IMR-90 (cell line): ENCODE data around the gene ARFGAP3.
"Not testable (repeated sequence)": the region's sequence is repeated elsewhere in the genome, so short reads cannot be mapped to it uniquely, and the experiment has no call there.

Source experiments
- BHLHE40 ChIP-seq: fragments of 150-350 bp; IDR thresholded peaks from 2 replicates; pipeline ENCODE4 v1.6.1; 2016; ENCODE audit warnings: mild to moderate bottlenecking, low read depth, low read length
- CEBPB ChIP-seq: IDR thresholded peaks from 2 replicates; pipeline ENCODE4 v1.6.1; 2012; ENCODE audit warnings: low read depth, low read length, improper control_type of control experiment
- CHD1 ChIP-seq: IDR thresholded peaks from 2 replicates; pipeline ENCODE4 v1.6.1; 2012; ENCODE audit warnings: low read depth, low read length, improper control_type of control experiment
- MAZ ChIP-seq: IDR thresholded peaks from 2 replicates; pipeline ENCODE4 v1.6.1; 2012; ENCODE audit warnings: low read depth, mild to moderate bottlenecking, low read length, improper control_type of control experiment, moderate library complexity, borderline replicate concordance
- POLR2A ChIP-seq: IDR thresholded peaks from 2 replicates; pipeline ENCODE4 v1.6.1; 2012; ENCODE audit warnings: mild to moderate bottlenecking, low read depth, low read length
- RCOR1 ChIP-seq: IDR thresholded peaks from 2 replicates; pipeline ENCODE4 v1.6.1; 2012; ENCODE audit warnings: mild to moderate bottlenecking, low read length, improper control_type of control experiment; ENCODE audit not compliant: insufficient replicate concordance
- SMC3 ChIP-seq: fragments of 150-350 bp; IDR thresholded peaks from 2 replicates; pipeline ENCODE4 v1.6.1; 2016; ENCODE audit warnings: low read depth, mild to moderate bottlenecking, antibody characterized with exemption, low read length, moderate library complexity
- TF ChIP-seq, protein P1 (sequence below): conservative IDR thresholded peaks from 2 replicates; pipeline ENCODE4 v1.5.1; 2012; ENCODE audit warnings: mild to moderate bottlenecking, low read depth, low read length, improper control_type of control experiment
- TF ChIP-seq, protein P2 (sequence below): fragments of 150-350 bp; IDR thresholded peaks from 2 replicates; pipeline ENCODE4 v1.6.1; 2016; ENCODE audit warnings: low read depth, mild to moderate bottlenecking, low read length, moderate library complexity, borderline replicate concordance

DNA sequence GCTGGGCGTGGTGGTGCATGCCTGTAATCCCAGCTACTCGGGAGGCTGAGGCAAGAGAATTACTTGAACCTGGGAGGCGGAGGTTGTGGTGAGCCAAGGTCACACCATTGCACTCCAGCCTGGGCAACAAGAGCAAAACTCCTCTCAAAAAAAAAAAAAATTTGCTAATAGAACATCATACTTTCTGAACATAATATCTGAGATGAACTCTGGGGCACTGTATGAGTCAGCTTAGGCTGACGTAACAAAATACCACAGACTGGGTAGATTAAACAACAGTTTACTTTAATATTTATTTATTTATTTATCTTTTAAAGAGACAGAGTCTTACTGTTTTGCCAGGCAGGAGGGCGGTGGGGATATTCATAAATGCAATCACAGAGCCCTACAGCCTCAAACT lies 101.5 kb downstream of the ARFGAP3 start:
- not testable (repeated sequence) for TF ChIP-seq POLR2A, CEBPB, SMC3, CHD1, MAZ, RCOR1, BHLHE40
- TF ChIP-seq, protein P1, sequence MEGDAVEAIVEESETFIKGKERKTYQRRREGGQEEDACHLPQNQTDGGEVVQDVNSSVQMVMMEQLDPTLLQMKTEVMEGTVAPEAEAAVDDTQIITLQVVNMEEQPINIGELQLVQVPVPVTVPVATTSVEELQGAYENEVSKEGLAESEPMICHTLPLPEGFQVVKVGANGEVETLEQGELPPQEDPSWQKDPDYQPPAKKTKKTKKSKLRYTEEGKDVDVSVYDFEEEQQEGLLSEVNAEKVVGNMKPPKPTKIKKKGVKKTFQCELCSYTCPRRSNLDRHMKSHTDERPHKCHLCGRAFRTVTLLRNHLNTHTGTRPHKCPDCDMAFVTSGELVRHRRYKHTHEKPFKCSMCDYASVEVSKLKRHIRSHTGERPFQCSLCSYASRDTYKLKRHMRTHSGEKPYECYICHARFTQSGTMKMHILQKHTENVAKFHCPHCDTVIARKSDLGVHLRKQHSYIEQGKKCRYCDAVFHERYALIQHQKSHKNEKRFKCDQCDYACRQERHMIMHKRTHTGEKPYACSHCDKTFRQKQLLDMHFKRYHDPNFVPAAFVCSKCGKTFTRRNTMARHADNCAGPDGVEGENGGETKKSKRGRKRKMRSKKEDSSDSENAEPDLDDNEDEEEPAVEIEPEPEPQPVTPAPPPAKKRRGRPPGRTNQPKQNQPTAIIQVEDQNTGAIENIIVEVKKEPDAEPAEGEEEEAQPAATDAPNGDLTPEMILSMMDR = not testable (repeated sequence)
- TF ChIP-seq, protein P2, sequence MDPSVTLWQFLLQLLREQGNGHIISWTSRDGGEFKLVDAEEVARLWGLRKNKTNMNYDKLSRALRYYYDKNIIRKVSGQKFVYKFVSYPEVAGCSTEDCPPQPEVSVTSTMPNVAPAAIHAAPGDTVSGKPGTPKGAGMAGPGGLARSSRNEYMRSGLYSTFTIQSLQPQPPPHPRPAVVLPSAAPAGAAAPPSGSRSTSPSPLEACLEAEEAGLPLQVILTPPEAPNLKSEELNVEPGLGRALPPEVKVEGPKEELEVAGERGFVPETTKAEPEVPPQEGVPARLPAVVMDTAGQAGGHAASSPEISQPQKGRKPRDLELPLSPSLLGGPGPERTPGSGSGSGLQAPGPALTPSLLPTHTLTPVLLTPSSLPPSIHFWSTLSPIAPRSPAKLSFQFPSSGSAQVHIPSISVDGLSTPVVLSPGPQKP = not testable (repeated sequence)
